ENCODE data around the gene SH3RF3. TPM values are rescaled to one million over a fixed set of nuclear protein-coding genes. Genes with fewer than 3 reads are reported as not detected.

SH3RF3 gene
- polyA plus RNA-seq, 1 of the 3 experiments (the other 2 are of a cell fraction): 1.9 TPM

GRCh38 chr2:109439986-109440385 is 311.0 kb downstream of the SH3RF3 start:
- TF ChIP-seq RAD21 (IDR thresholded peaks at IDR 0.05; ENCODE audit: low read length) (no peak), MXI1 (IDR thresholded peaks at IDR 0.05; ENCODE audit: low read depth, low read length) (no peak), GATA2 (CRISPR knock-in tag; IDR thresholded peaks at IDR 0.05) (no peak), USF1 (IDR thresholded peaks at IDR 0.05; ENCODE audit: borderline replicate concordance, low read depth) (no peak), EZH2phosphoT487 (IDR thresholded peaks at IDR 0.05; ENCODE audit: borderline replicate concordance, low read depth) (no peak), RCOR1 (IDR thresholded peaks at IDR 0.05; ENCODE audit: low read length) (no peak), TAF1 (IDR thresholded peaks at IDR 0.05; ENCODE audit: borderline replicate concordance, low read depth, low read length) (no peak), POLR2AphosphoS5 (IDR thresholded peaks at IDR 0.05; ENCODE audit: low read depth, low read length) (no peak), MEF2A (IDR thresholded peaks at IDR 0.05; ENCODE audit: borderline replicate concordance, low read depth) (no peak), RFX5 (IDR thresholded peaks at IDR 0.05; ENCODE audit: low read length) (no peak), NRF1 (IDR thresholded peaks at IDR 0.05; ENCODE audit: low read depth, low read length) (no peak), FOSL2 (IDR thresholded peaks at IDR 0.05; ENCODE audit: borderline replicate concordance, low read depth) (no peak), GABPA (IDR thresholded peaks at IDR 0.05; ENCODE audit: low read depth) (no peak), ELF1 (IDR thresholded peaks at IDR 0.05) (no peak), REST (IDR thresholded peaks at IDR 0.05; ENCODE audit: low read depth, low read length) (no peak), RXRA (IDR thresholded peaks at IDR 0.05; ENCODE audit: borderline replicate concordance, low read depth) (no peak), YY1 (IDR thresholded peaks at IDR 0.05; ENCODE audit: low read depth) (no peak)
- TF ChIP-seq, protein P1, sequence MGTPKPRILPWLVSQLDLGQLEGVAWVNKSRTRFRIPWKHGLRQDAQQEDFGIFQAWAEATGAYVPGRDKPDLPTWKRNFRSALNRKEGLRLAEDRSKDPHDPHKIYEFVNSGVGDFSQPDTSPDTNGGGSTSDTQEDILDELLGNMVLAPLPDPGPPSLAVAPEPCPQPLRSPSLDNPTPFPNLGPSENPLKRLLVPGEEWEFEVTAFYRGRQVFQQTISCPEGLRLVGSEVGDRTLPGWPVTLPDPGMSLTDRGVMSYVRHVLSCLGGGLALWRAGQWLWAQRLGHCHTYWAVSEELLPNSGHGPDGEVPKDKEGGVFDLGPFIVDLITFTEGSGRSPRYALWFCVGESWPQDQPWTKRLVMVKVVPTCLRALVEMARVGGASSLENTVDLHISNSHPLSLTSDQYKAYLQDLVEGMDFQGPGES (IDR thresholded peaks at IDR 0.05; ENCODE audit: low read depth, low read length): no peak
- H3K9ac ChIP-seq: no peak overlapping the region
- H3K4me1 ChIP-seq (ENCODE audit: control insufficient read depth in 1 of 2, insufficient read depth in 2 of 2, low read depth in 1 of 2, low read length in 1 of 2): no peaks in the 10 kb centered on the region; a peak in 1 of 4 replicates
- ChIA-PET CTCF (interaction anchor here (0.9 kb wide), 1 partner anchor 70 kb away, joined by 3 read pairs; no protein-coding TSS in a partner anchor), POLR2A (no interaction called here)
- H3K9me3 ChIP-seq: peaks cover 17% of the 10 kb centered on the region; the same call in 1 of the 2 replicates
- no peak overlapping the region for H3K27ac ChIP-seq (ENCODE audit: low read depth in 2 of 2, low read length in 1 of 2)
- H3F3A ChIP-seq (replicated peaks; ENCODE audit: insufficient read depth): peaks cover 5% of the 10 kb centered on the region
- no peak overlapping the region for H2AFZ ChIP-seq (ENCODE audit: low read depth)
- no peaks in the 10 kb centered on the region for H3K79me2 ChIP-seq (ENCODE audit: insufficient read depth)
- H3K9me2 ChIP-seq: no peaks in the 10 kb centered on the region
- no peaks in the 10 kb centered on the region for H3K27me3 ChIP-seq (ENCODE audit: insufficient read depth)
- 92% methylated on average over 7 of the region's 7 CpGs for WGBS (ENCODE audit: low lambda C conversion rate)
- no peak overlapping the region for H3K4me2 ChIP-seq
- H4K20me1 ChIP-seq (ENCODE audit: insufficient read depth): no peaks in the 10 kb centered on the region
- H3K36me3 ChIP-seq (replicated peaks in 1 of 2; ENCODE audit: control insufficient read depth in 1 of 2, insufficient read depth in 2 of 2, low read length in 1 of 2): peaks cover 9 to 43% of the 10 kb centered on the region in 2 experiments
- DNase-seq: no peak
- no peak overlapping the region for H3K4me3 ChIP-seq (ENCODE audit: low read depth in 2 of 2, low read length in 1 of 2)

All from SK-N-SH (cell line).